HG03097 (cell line): ENCODE measurements around the gene BFAR.
"Not testable (repeated sequence)": the region's sequence is repeated elsewhere in the genome, so short reads cannot be mapped to it uniquely, and the experiment has no call there.

Experiments
- ATAC-seq: cut with Tn5 transposase; IDR thresholded peaks from one replicate; pipeline ENCODE4 v1.9.1; 2021; ENCODE audit not compliant: unreplicated experiment, low FRiP score

Gene BFAR

DNA sequence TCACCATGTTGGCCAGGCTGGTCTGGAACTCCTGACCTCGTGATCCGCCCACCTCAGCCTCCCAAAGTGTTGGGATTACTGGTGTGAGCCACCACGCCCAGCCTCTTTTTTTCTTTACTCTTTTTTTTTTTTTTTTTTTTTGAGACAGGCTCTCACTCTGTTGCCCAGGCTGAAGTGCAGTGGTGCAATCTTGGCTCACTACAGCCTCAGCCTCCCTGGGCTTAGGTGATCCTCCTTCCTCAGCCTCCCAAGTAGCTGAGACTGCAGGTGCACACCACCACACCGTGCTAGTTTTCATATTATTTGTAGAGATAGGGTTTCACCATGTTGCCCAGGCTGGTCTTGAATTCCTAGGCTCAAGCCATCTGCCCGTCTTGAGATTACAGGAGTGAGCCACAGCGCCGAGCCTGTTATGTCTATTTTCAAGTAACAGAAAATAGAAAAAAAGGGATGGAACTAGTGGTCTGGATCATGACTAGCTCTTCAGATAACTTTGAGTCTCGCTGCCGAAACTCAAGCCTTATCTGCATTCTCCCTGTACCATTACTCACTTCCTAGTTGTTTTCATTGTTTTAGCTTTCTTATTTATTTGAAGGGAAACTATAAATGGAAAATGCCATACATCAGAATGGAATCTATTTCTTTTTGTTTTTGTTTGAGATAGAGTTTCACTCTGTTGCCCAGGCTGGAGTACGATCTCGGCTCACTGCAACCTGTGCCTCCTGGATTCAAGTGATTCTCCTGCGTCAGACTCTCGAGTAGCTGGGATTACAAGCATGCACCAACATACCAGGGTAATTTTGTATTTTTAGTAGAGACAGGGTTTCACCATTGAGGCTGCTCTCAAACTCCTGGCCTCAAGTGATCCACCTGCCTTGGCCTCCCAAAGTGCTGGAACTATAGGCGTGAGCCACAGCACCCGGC lies 53.4 kb downstream of the BFAR start:
- ATAC-seq = not testable (repeated sequence)

DNA sequence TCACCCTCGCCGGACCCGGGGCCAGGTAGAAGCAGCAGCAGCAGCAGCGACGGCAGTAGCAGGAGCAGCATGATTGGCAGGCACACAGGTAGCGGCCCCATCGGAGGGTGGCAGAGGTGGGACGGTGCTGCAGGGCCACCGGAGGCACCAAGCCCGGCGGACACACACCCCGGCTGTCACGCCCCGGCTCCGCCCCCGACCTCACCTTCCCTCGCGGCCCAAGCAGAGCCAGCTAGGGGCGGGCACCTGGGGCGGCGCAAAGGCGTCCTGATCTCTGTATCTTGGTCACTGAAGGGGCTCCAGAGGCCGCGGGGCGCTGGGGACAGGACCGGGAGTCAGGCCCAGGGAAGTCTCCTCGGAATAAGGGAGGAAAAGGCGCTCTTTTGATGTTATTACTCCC lies 61.4 kb downstream of the BFAR start, which contains the start of gene PLA2G10:
PLA2G10 (minus strand) TSS at position 180 of the 400 bp plus-strand sequence; CDS start at position 101, 79 bp downstream.
- ATAC-seq = not testable (repeated sequence)

- not testable (repeated sequence) for ATAC-seq
Observed at GRCh38 chr16:14701859-14702258, 69.1 kb downstream of the BFAR start.

- ATAC-seq = not testable (repeated sequence)
Observed at GRCh38 chr16:14702672-14703071, 69.9 kb downstream of the BFAR start.

DNA sequence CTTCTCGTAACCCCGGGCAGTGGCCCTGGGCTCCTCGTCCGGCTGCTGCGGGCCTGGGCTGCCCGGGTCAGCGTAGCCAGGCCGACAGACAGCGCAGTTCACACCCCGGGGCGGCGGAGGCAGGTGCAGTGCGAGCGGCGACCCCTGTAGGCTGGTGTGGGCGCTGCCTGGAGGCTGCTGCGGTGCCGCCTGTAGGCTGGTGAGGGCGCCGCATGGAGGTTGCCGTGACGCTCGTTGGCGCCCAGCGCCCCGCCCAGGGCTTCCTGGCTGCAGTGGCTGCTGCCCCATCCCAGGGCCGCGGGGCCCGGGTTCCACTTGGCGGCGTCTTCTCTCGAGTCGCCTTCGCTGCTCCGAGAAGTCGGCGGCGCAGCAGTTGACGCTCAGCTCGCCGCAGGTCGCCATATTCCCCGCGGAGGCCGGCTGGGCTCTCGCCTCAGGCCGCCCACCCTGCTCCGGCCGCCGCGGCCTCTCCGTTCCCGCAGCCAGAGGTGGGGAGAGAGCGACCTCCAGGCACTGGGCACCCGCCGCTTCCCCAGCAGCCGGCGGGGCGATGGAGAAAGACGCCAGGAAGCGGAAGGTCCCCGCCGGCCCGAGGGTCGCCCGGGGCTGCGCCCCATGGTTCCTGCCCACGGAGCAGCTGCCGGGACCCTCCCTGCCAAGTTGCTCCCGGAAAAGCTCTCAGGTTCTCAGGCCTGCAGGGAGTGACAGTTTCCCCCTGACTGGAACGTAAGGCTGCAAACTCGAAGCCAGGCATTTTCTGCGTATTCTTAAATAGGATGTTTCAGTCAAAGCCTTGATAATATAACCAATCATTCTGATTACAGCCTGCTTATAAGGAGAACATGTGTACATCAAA lies 70.6 kb downstream of the BFAR start, which contains the start of gene NPIPA3:
NPIPA3 (plus strand) TSS at position 256 of the 856 bp plus-strand sequence. CDS start 5,533 bp downstream, outside the sequence.
- ATAC-seq = peak; percentile 97
